ENCODE measurements around the gene CBX3. TPM values are rescaled to one million over a fixed set of nuclear protein-coding genes. Genes with fewer than 3 reads are reported as not detected.
"Not testable (repeated sequence)": the region's sequence is repeated elsewhere in the genome, so short reads cannot be mapped to it uniquely, and the experiment has no call there.

Gene CBX3
- total RNA-seq, 2 experiments from 2014 or later, result 313 to 320 TPM

- H3K4me3 Mint-ChIP-seq, result no peak overlapping the region
- TF ChIP-seq CTCF (IDR thresholded peaks at IDR 0.05), result no peak
- intact Hi-C loops (cut with micrococcal nuclease), result no loop called here
- POLR2A ChIA-PET, result interaction anchor here (1.5 kb wide), 1 partner anchor 17 kb away, joined by 3 read pairs; no protein-coding TSS in a partner anchor
- ATAC-seq (no peak), DNase-seq (no peak)
- H3K27me3 Mint-ChIP-seq, result no peaks in the 10 kb centered on the region
- H3K4me1 Mint-ChIP-seq (ENCODE audit: low read depth), result peaks cover 4% of the 10 kb centered on the region
- CTCF ChIA-PET, result interaction anchor here (1.0 to 1.3 kb wide), 2 partner anchors 47 to 128 kb away, joined by 3 read pairs; no protein-coding TSS in a partner anchor
- no peaks in the 10 kb centered on the region for H3K9me3 Mint-ChIP-seq
- H3K36me3 Mint-ChIP-seq (ENCODE audit: low read depth), result no peaks in the 10 kb centered on the region
- H3K27ac Mint-ChIP-seq, result no peak overlapping the region
These were observed 35.7 kb downstream of the CBX3 start for GRCh38 chr7:26237035-26237807.

- no peak overlapping the region for H3K27ac Mint-ChIP-seq
These were observed 36.5 kb downstream of the CBX3 start for GRCh38 chr7:26238032-26238431.

GRCh38 chr7:26245150-26245549 lies 43.6 kb downstream of the CBX3 start:
- POLR2A ChIA-PET, result no interaction called here
- intact Hi-C loops (cut with micrococcal nuclease), result no loop called here

More at GRCh38 chr7:26238032-26238431, 36.5 kb downstream of the CBX3 start:
- Mint-ChIP-seq H3K9me3 (no peaks in the 10 kb centered on the region), H3K4me1 (ENCODE audit: low read depth) (peaks cover 4% of the 10 kb centered on the region), H3K36me3 (ENCODE audit: low read depth) (no peaks in the 10 kb centered on the region), H3K27me3 (no peaks in the 10 kb centered on the region), H3K4me3 (no peak overlapping the region)
- CTCF ChIA-PET, result interaction anchor here (1.0 to 1.3 kb wide), 2 partner anchors 47 to 127 kb away, joined by 3 read pairs; no protein-coding TSS in a partner anchor
- no peak for DNase-seq
- POLR2A ChIA-PET, result interaction anchor here (1.5 kb wide), 1 partner anchor 17 kb away, joined by 3 read pairs; no protein-coding TSS in a partner anchor
- no peak for TF ChIP-seq CTCF (IDR thresholded peaks at IDR 0.05)
- no peak for ATAC-seq
- intact Hi-C loops (cut with micrococcal nuclease), result no loop called here

GRCh38 chr7:26250239-26250638 lies 48.7 kb downstream of the CBX3 start:
- CTCF ChIA-PET, result no interaction called here
- Mint-ChIP-seq H3K9me3 (no peaks in the 10 kb centered on the region), H3K27me3 (no peaks in the 10 kb centered on the region), H3K4me3 (no peak overlapping the region), H3K27ac (no peak overlapping the region), H3K36me3 (ENCODE audit: low read depth) (no peaks in the 10 kb centered on the region), H3K4me1 (ENCODE audit: low read depth) (no peaks in the 10 kb centered on the region)
- no peak for TF ChIP-seq CTCF (IDR thresholded peaks at IDR 0.05)
- POLR2A ChIA-PET, result interaction anchor here (1.6 kb wide), 1 partner anchor 52 kb away, joined by 4 read pairs; no protein-coding TSS in a partner anchor
- no peak for DNase-seq
- ATAC-seq, result no peak
- intact Hi-C loops (cut with micrococcal nuclease), result no loop called here

More at GRCh38 chr7:26245150-26245549, 43.6 kb downstream of the CBX3 start:
- Mint-ChIP-seq H3K27me3 (no peaks in the 10 kb centered on the region), H3K4me1 (ENCODE audit: low read depth) (no peaks in the 10 kb centered on the region), H3K36me3 (ENCODE audit: low read depth) (no peaks in the 10 kb centered on the region), H3K4me3 (no peak overlapping the region), H3K9me3 (no peaks in the 10 kb centered on the region), H3K27ac (no peak overlapping the region)
- CTCF ChIA-PET, result no interaction called here
- DNase-seq (no peak), ATAC-seq (no peak)
- TF ChIP-seq CTCF (IDR thresholded peaks at IDR 0.05), result no peak

- H3K9me3 Mint-ChIP-seq; intact Hi-C loops (cut with micrococcal nuclease); H3K27ac Mint-ChIP-seq; H3K36me3 Mint-ChIP-seq (ENCODE audit: low read depth); H3K27me3 Mint-ChIP-seq; H3K4me1 Mint-ChIP-seq (ENCODE audit: low read depth); POLR2A ChIA-PET; CTCF ChIA-PET; DNase-seq; H3K4me3 Mint-ChIP-seq; ATAC-seq: not testable (repeated sequence)
These were observed 60.3 kb downstream of the CBX3 start for GRCh38 chr7:26261866-26262265.

Other genes starting within 250 kb of the CBX3 start
- 10 to 100 TPM; 21.5 to 22.6 TPM for gene NFE2L3, start 49.5 kb upstream of the CBX3 start, total RNA-seq
- 100 to 1,000 TPM; 871 to 893 TPM for gene HNRNPA2B1, start 999 bp upstream of the CBX3 start, total RNA-seq
- gene SNX10, start 90.1 kb downstream of the CBX3 start, total RNA-seq, result 10 to 100 TPM; 47.8 to 51.1 TPM